HG03095 (cell line): ENCODE data around the gene TUBG2.
"Not testable (repeated sequence)": the region's sequence is repeated elsewhere in the genome, so short reads cannot be mapped to it uniquely, and the experiment has no call there.

Experiments
- ATAC-seq: cut with Tn5 transposase; IDR thresholded peaks from one replicate; pipeline ENCODE4 v1.9.1; 2021; ENCODE audit warnings: moderate library complexity; ENCODE audit not compliant: unreplicated experiment

Gene TUBG2

GRCh38 chr17:42653179-42654124, 5.6 kb upstream of the TUBG2 start:
- no peak for ATAC-seq

- ATAC-seq: no peak
These were observed 3.6 kb upstream of the TUBG2 start for GRCh38 chr17:42655528-42655927.

GRCh38 chr17:42657824-42658588, 1.1 kb upstream of the TUBG2 start:
- no peak for ATAC-seq

GRCh38 chr17:42659932-42660274, 819 bp downstream of the TUBG2 start:
- not testable (repeated sequence) for ATAC-seq

- no peak for ATAC-seq
These were observed 1.7 kb downstream of the TUBG2 start for GRCh38 chr17:42660692-42661345.

GRCh38 chr17:42665581-42666001, 6.5 kb downstream of the TUBG2 start:
- ATAC-seq: no peak

- ATAC-seq: not testable (repeated sequence)
These were observed 7.0 kb downstream of the TUBG2 start for GRCh38 chr17:42666126-42666525.

- no peak for ATAC-seq
These were observed 8.2 kb downstream of the TUBG2 start for GRCh38 chr17:42667088-42667951.

GRCh38 chr17:42669705-42669976, 10.6 kb downstream of the TUBG2 start:
- ATAC-seq: no peak

GRCh38 chr17:42669977-42670788, 11.1 kb downstream of the TUBG2 start:
- no peak for ATAC-seq

GRCh38 chr17:42670789-42671657, 11.9 kb downstream of the TUBG2 start:
- no peak for ATAC-seq

- ATAC-seq: no peak
These were observed 13.0 kb downstream of the TUBG2 start for GRCh38 chr17:42672038-42672437.

GRCh38 chr17:42673266-42673884, 14.3 kb downstream of the TUBG2 start:
- ATAC-seq: no peak

- no peak for ATAC-seq
These were observed 15.0 kb downstream of the TUBG2 start for GRCh38 chr17:42673885-42674754.

GRCh38 chr17:42674755-42675347, 15.8 kb downstream of the TUBG2 start:
- ATAC-seq: no peak

- no peak for ATAC-seq
These were observed 16.4 kb downstream of the TUBG2 start for GRCh38 chr17:42675348-42675964.

GRCh38 chr17:42675965-42676423, 16.9 kb downstream of the TUBG2 start:
- no peak for ATAC-seq
